Measurements from ENCODE around the gene OR6Y1. TPM values are rescaled to one million over a fixed set of nuclear protein-coding genes. Genes with fewer than 3 reads are reported as not detected.

The OR6Y1 gene
- total RNA-seq, 1 experiment from 2014 or later = not detected

DNA sequence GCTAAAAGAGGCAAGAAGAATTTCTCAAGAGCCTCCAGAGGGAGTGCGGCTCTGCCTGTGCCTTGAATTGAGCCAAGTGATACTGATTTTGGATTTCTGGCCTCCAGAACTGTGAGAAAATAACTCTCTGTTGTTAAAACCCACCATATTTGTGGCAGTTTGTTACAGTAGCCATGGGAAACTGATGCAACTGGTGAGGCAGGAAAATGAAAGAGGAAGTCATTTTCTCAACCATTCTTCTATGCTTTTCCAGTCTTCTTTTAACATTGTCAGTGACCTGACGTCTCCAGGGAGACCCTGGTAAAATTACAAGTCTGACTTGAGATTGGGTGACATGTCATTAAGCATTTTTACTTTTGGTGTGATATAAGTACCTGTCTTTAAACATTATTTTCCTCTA is 10.4 kb upstream of the OR6Y1 start:
- DNase-seq = no peak
- Histone ChIP-seq H3K4me3 (ENCODE audit: low read length) (no peak overlapping the region), H4K20me1 (ENCODE audit: low read length) (no peaks in the 10 kb centered on the region), H3K4me1 (ENCODE audit: insufficient read depth, low read length) (no peaks in the 10 kb centered on the region), H3K27ac (ENCODE audit: low read length) (no peak overlapping the region), H2AFZ (ENCODE audit: low read length) (no peak overlapping the region), H3K9me3 (ENCODE audit: low read length) (no peaks in the 10 kb centered on the region), H3K4me2 (ENCODE audit: low read length) (no peak overlapping the region), H3K9ac (ENCODE audit: low read length) (no peak overlapping the region), H3F3A (ENCODE audit: low read length, unreplicated experiment) (no peaks in the 10 kb centered on the region), H3K79me2 (ENCODE audit: low read length) (no peaks in the 10 kb centered on the region), H3K9me2 (replicated peaks; ENCODE audit: low read length) (no peaks in the 10 kb centered on the region), H3K36me3 (ENCODE audit: low read depth, low read length) (no peaks in the 10 kb centered on the region), H3K27me3 (ENCODE audit: low read length) (peaks cover 7% of the 10 kb centered on the region; the same call in 1 of the 2 replicates)
- ATAC-seq = no peak
- CTCF ChIA-PET = no interaction called here
- intact Hi-C loops (cut with micrococcal nuclease) = no loop called here
- BruUV-seq (replicated peaks) = no TSS peak
- TF ChIP-seq EZH2phosphoT487 (IDR thresholded peaks at IDR 0.05; ENCODE audit: borderline replicate concordance, low read length) (no peak), EZH2 (IDR thresholded peaks at IDR 0.05; ENCODE audit: low read length, unreplicated experiment) (no peak)
- TF ChIP-seq, protein P1, sequence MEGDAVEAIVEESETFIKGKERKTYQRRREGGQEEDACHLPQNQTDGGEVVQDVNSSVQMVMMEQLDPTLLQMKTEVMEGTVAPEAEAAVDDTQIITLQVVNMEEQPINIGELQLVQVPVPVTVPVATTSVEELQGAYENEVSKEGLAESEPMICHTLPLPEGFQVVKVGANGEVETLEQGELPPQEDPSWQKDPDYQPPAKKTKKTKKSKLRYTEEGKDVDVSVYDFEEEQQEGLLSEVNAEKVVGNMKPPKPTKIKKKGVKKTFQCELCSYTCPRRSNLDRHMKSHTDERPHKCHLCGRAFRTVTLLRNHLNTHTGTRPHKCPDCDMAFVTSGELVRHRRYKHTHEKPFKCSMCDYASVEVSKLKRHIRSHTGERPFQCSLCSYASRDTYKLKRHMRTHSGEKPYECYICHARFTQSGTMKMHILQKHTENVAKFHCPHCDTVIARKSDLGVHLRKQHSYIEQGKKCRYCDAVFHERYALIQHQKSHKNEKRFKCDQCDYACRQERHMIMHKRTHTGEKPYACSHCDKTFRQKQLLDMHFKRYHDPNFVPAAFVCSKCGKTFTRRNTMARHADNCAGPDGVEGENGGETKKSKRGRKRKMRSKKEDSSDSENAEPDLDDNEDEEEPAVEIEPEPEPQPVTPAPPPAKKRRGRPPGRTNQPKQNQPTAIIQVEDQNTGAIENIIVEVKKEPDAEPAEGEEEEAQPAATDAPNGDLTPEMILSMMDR (conservative IDR thresholded peaks at IDR 0.05; ENCODE audit: low read depth, low read length) = no peak
- POLR2A ChIA-PET (ENCODE audit: unreplicated experiment) = no interaction called here

DNA sequence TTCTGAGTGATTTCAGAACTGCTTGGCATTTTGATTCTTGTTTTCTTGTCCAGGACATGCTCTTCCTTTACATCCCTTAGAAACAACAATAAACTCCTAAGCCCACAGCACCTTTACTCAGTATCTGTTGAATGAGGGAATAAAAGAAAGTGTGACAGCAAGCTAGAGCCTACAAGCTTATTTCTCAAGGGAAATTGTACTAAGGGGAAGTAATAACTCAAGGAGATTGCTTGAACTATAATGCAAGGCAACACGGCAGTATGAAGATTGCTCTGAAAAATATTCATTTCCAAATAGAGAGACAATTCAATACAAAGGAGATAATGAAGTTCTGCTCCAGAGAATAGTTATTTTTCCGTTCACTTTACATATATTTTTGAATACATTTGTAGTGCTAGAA is 9.6 kb upstream of the OR6Y1 start:
- H3K79me2 ChIP-seq (ENCODE audit: low read length) = no peaks in the 10 kb centered on the region
- no peaks in the 10 kb centered on the region for H4K20me1 ChIP-seq (ENCODE audit: low read length)
- no peaks in the 10 kb centered on the region for H3K9me2 ChIP-seq (replicated peaks; ENCODE audit: low read length)
- no peak overlapping the region for H3K4me2 ChIP-seq (ENCODE audit: low read length)
- no peaks in the 10 kb centered on the region for H3K4me1 ChIP-seq (ENCODE audit: insufficient read depth, low read length)
- ATAC-seq (no peak), DNase-seq (no peak)
- H3K36me3 ChIP-seq (ENCODE audit: low read depth, low read length) = no peaks in the 10 kb centered on the region
- POLR2A ChIA-PET (ENCODE audit: unreplicated experiment) = no interaction called here
- H2AFZ ChIP-seq (ENCODE audit: low read length) = no peak overlapping the region
- no peaks in the 10 kb centered on the region for H3K9me3 ChIP-seq (ENCODE audit: low read length)
- H3K9ac ChIP-seq (ENCODE audit: low read length) = no peak overlapping the region
- peaks cover 13% of the 10 kb centered on the region; the same call in 1 of the 2 replicates for H3K27me3 ChIP-seq (ENCODE audit: low read length)
- no TSS peak for BruUV-seq (replicated peaks)
- CTCF ChIA-PET = no interaction called here
- no peaks in the 10 kb centered on the region for H3F3A ChIP-seq (ENCODE audit: low read length, unreplicated experiment)
- no peak overlapping the region for H3K27ac ChIP-seq (ENCODE audit: low read length)
- no peak for TF ChIP-seq EZH2phosphoT487 (IDR thresholded peaks at IDR 0.05; ENCODE audit: borderline replicate concordance, low read length)
- TF ChIP-seq EZH2 (IDR thresholded peaks at IDR 0.05; ENCODE audit: low read length, unreplicated experiment) = no peak
- TF ChIP-seq, protein P1 (conservative IDR thresholded peaks at IDR 0.05; ENCODE audit: low read depth, low read length) = no peak
- no peak overlapping the region for H3K4me3 ChIP-seq (ENCODE audit: low read length)
- intact Hi-C loops (cut with micrococcal nuclease) = no loop called here

DNA sequence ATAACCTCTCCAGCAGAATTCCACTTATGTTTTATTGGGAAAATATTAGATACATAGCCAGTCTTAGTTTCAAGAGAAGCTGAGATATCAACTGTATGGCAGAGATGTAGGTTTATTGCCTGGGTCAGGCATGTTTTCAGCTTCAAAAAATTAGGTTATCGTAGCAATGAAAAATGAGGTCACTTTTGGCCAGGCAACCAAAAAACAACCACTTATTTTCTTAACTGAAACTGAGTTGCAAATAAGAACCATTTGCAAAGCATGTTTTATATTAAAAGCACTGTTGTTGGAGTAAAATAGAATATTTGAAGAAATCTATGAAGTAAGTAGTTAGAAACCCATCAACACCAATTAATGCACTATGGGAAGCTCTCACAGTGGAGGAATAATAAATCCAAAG is 5.5 kb upstream of the OR6Y1 start:
- CTCF ChIA-PET = no interaction called here
- H3K79me2 ChIP-seq (ENCODE audit: low read length) = no peaks in the 10 kb centered on the region
- no peak for DNase-seq
- BruUV-seq (replicated peaks) = no TSS peak
- POLR2A ChIA-PET (ENCODE audit: unreplicated experiment) = no interaction called here
- H4K20me1 ChIP-seq (ENCODE audit: low read length) = no peaks in the 10 kb centered on the region
- no peaks in the 10 kb centered on the region for H3F3A ChIP-seq (ENCODE audit: low read length, unreplicated experiment)
- H3K9me2 ChIP-seq (replicated peaks; ENCODE audit: low read length) = no peaks in the 10 kb centered on the region
- no peak overlapping the region for H3K4me3 ChIP-seq (ENCODE audit: low read length)
- H3K36me3 ChIP-seq (ENCODE audit: low read depth, low read length) = no peaks in the 10 kb centered on the region
- H2AFZ ChIP-seq (ENCODE audit: low read length) = no peak overlapping the region
- no peak for ATAC-seq
- intact Hi-C loops (cut with micrococcal nuclease) = no loop called here
- no peak overlapping the region for H3K27ac ChIP-seq (ENCODE audit: low read length)
- TF ChIP-seq EZH2 (IDR thresholded peaks at IDR 0.05; ENCODE audit: low read length, unreplicated experiment) (no peak), EZH2phosphoT487 (IDR thresholded peaks at IDR 0.05; ENCODE audit: borderline replicate concordance, low read length) (no peak)
- TF ChIP-seq, protein P1 (conservative IDR thresholded peaks at IDR 0.05; ENCODE audit: low read depth, low read length) = no peak
- H3K4me1 ChIP-seq (ENCODE audit: insufficient read depth, low read length) = no peaks in the 10 kb centered on the region
- H3K9ac ChIP-seq (ENCODE audit: low read length) = no peak overlapping the region
- no peaks in the 10 kb centered on the region for H3K9me3 ChIP-seq (ENCODE audit: low read length)
- no peak overlapping the region for H3K4me2 ChIP-seq (ENCODE audit: low read length)
- H3K27me3 ChIP-seq (ENCODE audit: low read length) = peaks cover 22% of the 10 kb centered on the region; the same call in 1 of the 2 replicates
